PFSK-1 (cell line): ENCODE measurements around the gene NUP214.

Experiments
- FOXP2 ChIP-seq: optimal IDR thresholded peaks from 2 replicates; pipeline ENCODE3; 2011; ENCODE audit warnings: borderline replicate concordance, control low read depth, inconsistent platforms; ENCODE audit not compliant: insufficient read depth; ENCODE audit errors: extremely low read length, extremely low read depth
- POLR2AphosphoS5 ChIP-seq: IDR thresholded peaks from 2 replicates; pipeline ENCODE4 v1.6.1; 2012; ENCODE audit warnings: low read depth, mild to moderate bottlenecking, control low read depth, low read length, moderate library complexity
- REST ChIP-seq, 2 experiments: IDR thresholded peaks; 2 replicates each; pipeline versions ENCODE4 v1.6.1 to v1.8.0; 2011 to 2012; ENCODE audit warnings: low read depth in 2 of 2, low read length in 2 of 2, control low read depth in 1 of 2, inconsistent platforms in 1 of 2, mild to moderate bottlenecking in 1 of 2, moderate library complexity in 1 of 2; ENCODE audit not compliant: insufficient read depth in 1 of 2
- SIN3A ChIP-seq: IDR thresholded peaks from 2 replicates; pipeline ENCODE4 v1.6.1; 2012; ENCODE audit warnings: mild to moderate bottlenecking, low read length, moderate library complexity, borderline replicate concordance; ENCODE audit not compliant: insufficient read depth
- TAF1 ChIP-seq: IDR thresholded peaks from 2 replicates; pipeline ENCODE4 v1.6.1; 2012; ENCODE audit warnings: low read length, control low read depth, borderline replicate concordance; ENCODE audit not compliant: insufficient read depth

GRCh38 chr9:131240047-131240921 is 114.9 kb downstream of the NUP214 start:
- TF ChIP-seq TAF1: no peak
- no peak for TF ChIP-seq SIN3A
- no peak for TF ChIP-seq POLR2AphosphoS5
- TF ChIP-seq REST (IDR thresholded peaks at IDR 0.05; ENCODE audit: insufficient read depth in 1 of 2, low read depth in 2 of 2, low read length in 2 of 2): no peak
- no peak for TF ChIP-seq FOXP2
